GM23248 (cell line): ENCODE measurements around the gene ARTN. TPM values are rescaled to one million over a fixed set of nuclear protein-coding genes. Genes with fewer than 3 reads are reported as not detected.

Experiments
- DNase-seq: peaks from one replicate; pipeline ENCODE4 v3.0.0-alpha.2; 2015
- H2AFZ ChIP-seq: fragments of 200-600 bp; sonication (generic); 2 replicates; pipeline ENCODE4 v1.6.1; 2016; ENCODE audit warnings: antibody characterized with exemption
- H3F3A ChIP-seq: fragments of 200-600 bp; sonication (generic); 2 replicates; pipeline ENCODE4 v1.6.1; 2016; ENCODE audit warnings: mild to moderate bottlenecking, antibody characterized with exemption, mixed run types; ENCODE audit not compliant: insufficient read depth
- H3K27ac ChIP-seq: fragments of 200-600 bp; sonication (generic); 2 replicates; pipeline ENCODE4 v1.5.1; 2016; ENCODE audit warnings: mild to moderate bottlenecking
- H3K27me3 ChIP-seq: fragments of 200-600 bp; sonication (generic); replicated peaks from 2 replicates; pipeline ENCODE4 v1.6.1; 2016; ENCODE audit warnings: mild to moderate bottlenecking; ENCODE audit not compliant: insufficient read depth
- H3K36me3 ChIP-seq: fragments of 200-600 bp; sonication (generic); 2 replicates; pipeline ENCODE4 v1.6.1; 2016; ENCODE audit warnings: low read depth, mild to moderate bottlenecking
- H3K4me1 ChIP-seq: fragments of 200-600 bp; sonication (generic); 2 replicates; pipeline ENCODE4 v1.6.1; 2016; ENCODE audit warnings: mild to moderate bottlenecking; ENCODE audit not compliant: insufficient read depth
- H3K4me2 ChIP-seq: fragments of 200-600 bp; sonication (generic); one replicate; pipeline ENCODE4 v1.6.1; 2016; ENCODE audit warnings: mild to moderate bottlenecking; ENCODE audit not compliant: unreplicated experiment
- H3K4me3 ChIP-seq: fragments of 200-600 bp; sonication (generic); 2 replicates; pipeline ENCODE4 v1.5.1; 2016; ENCODE audit warnings: mild to moderate bottlenecking
- H3K79me2 ChIP-seq: fragments of 200-600 bp; sonication (generic); 2 replicates; pipeline ENCODE4 v1.6.1; 2016; ENCODE audit warnings: mild to moderate bottlenecking; ENCODE audit not compliant: insufficient read depth
- H3K9ac ChIP-seq: fragments of 200-600 bp; sonication (generic); 2 replicates; pipeline ENCODE4 v1.6.1; 2016; ENCODE audit warnings: mild to moderate bottlenecking
- H3K9me2 ChIP-seq: fragments of 200-600 bp; sonication (generic); 2 replicates; pipeline ENCODE4 v1.6.1; 2016; ENCODE audit warnings: mixed run types, mild to moderate bottlenecking, moderate library complexity; ENCODE audit not compliant: insufficient read depth
- H3K9me3 ChIP-seq: fragments of 200-600 bp; sonication (generic); one replicate; pipeline ENCODE4 v1.6.1; 2017; ENCODE audit warnings: low read depth
- H4K20me1 ChIP-seq: fragments of 200-600 bp; sonication (generic); 2 replicates; pipeline ENCODE4 v1.6.0; 2016; ENCODE audit not compliant: insufficient read depth
- EZH2 ChIP-seq: fragments of 200-600 bp; sonication (generic); IDR thresholded peaks from 2 replicates; pipeline ENCODE4 v1.6.1; 2018; ENCODE audit warnings: antibody characterized with exemption, mild to moderate bottlenecking; ENCODE audit not compliant: insufficient read depth, poor library complexity, severe bottlenecking
- EZH2phosphoT487 ChIP-seq: fragments of 200-600 bp; sonication (generic); IDR thresholded peaks from 2 replicates; pipeline ENCODE4 v1.6.1; 2018; ENCODE audit warnings: antibody characterized with exemption, moderate library complexity, mild to moderate bottlenecking, low read depth; ENCODE audit not compliant: insufficient read depth
- WGBS, 2 experiments: methylation state at CpG; one replicate each; pipeline ENCODE4 v1.1.6; 2015 to 2017; ENCODE audit warnings: low lambda C conversion rate in 2 of 2, low coverage in 1 of 2; ENCODE audit errors: missing lambda C conversion rate in 2 of 2; 5-methylcytosine and 5-hydroxymethylcytosine counted together
- in situ Hi-C: fragments of 300-500 bp; cut with MboI; formaldehyde crosslinking; loops from 2 replicates; pipeline ENCODE4 v1.15.0; 2020
- polyA plus RNA-seq: library from polyadenylated mRNA; unstranded; fragments of >200 nt; fragmentation: Nextera tagmentation; extraction: Ambion mirVana; gene quantifications from 2 replicates; pipeline ENCODE4 v1.2.1, GENCODE V29; 2016
- total RNA-seq: library from RNA; depleted of rRNA; stranded (reverse); fragments of >200 nt; shearing (Covaris generic); gene quantifications from 2 replicates; pipeline ENCODE4 v1.2.3, GENCODE V29; 2014

ARTN gene
- total and polyA plus RNA-seq, 2 experiments from 2014 or later = 0.11 TPM; not detected in 1

DNA sequence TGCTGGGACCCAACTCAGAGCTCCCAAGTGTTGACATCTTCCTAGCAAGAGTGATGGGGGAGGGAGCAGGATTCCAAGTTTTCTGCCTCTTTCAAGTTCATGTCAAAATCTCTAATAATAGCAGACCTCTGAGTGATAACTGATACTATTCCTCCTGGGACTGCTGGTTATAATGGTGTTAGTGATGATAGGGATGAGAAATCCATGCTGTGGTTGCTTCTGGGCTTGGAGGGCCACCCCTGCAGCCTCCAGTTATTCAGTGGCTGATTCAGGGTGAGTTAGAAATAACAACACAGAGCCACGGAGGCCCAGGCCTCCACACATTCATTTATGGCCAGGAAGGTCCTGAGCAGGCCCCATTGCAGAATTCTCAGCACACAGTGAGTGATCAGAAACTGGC is 40.6 kb upstream of the ARTN start:
- Histone ChIP-seq H3K79me2 (no peaks in the 10 kb centered on the region), H3K27me3 (no peaks in the 10 kb centered on the region), H2AFZ (no peak overlapping the region), H3K9me2 (no peaks in the 10 kb centered on the region), H3K4me1 (peaks cover 14% of the 10 kb centered on the region; the same call in 1 of the 2 replicates), H4K20me1 (no peaks in the 10 kb centered on the region), H3K27ac (no peak overlapping the region), H3K9ac (no peak overlapping the region), H3K36me3 (no peaks in the 10 kb centered on the region; the same call in 1 of the 2 replicates), H3K4me2 (no peak overlapping the region), H3F3A (peaks cover 10% of the 10 kb centered on the region), H3K9me3 (no peaks in the 10 kb centered on the region), H3K4me3 (no peak overlapping the region)
- DNase-seq = peak; percentile 53
- no peak for TF ChIP-seq EZH2
- peak; percentile 79; the same call in 1 of the 2 replicates for TF ChIP-seq EZH2phosphoT487
- in situ Hi-C loops = no loop called here
- WGBS, 2 experiments = 0 to 15% methylated on average over 1 of the region's 1 CpG

DNA sequence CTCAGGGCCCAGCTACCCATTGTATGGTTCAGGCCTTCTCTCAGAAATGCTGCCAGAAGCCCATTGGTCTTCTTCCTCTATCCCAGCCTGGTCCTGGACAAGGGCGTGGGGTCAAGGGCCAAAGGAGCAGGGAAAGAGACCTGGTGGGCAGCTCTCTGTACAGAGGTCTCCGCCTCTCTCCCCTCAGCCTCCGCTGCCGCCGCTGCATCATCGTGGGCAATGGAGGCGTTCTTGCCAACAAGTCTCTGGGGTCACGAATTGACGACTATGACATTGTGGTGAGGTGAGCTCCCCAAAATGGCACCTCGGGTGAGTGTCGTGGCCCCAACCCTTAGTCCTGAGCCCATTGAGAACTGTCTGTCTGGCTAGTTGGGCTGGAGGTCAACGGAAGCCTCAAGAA is 34.6 kb upstream of the ARTN start:
- Histone ChIP-seq H3K79me2 (no peaks in the 10 kb centered on the region), H3K9me3 (no peaks in the 10 kb centered on the region), H3K27ac (no peak overlapping the region), H3K4me3 (no peak overlapping the region), H3K9ac (no peak overlapping the region), H3F3A (no peaks in the 10 kb centered on the region), H3K4me1 (no peaks in the 10 kb centered on the region), H3K27me3 (no peaks in the 10 kb centered on the region), H3K36me3 (no peaks in the 10 kb centered on the region; the same call in 1 of the 2 replicates), H4K20me1 (no peaks in the 10 kb centered on the region), H3K4me2 (no peak overlapping the region), H3K9me2 (no peaks in the 10 kb centered on the region), H2AFZ (no peak overlapping the region)
- no peak for DNase-seq
- in situ Hi-C loops = no loop called here
- 98% methylated on average over 12 of the region's 12 CpGs for WGBS, 2 experiments
- TF ChIP-seq EZH2phosphoT487 (no peak), EZH2 (no peak)

DNA sequence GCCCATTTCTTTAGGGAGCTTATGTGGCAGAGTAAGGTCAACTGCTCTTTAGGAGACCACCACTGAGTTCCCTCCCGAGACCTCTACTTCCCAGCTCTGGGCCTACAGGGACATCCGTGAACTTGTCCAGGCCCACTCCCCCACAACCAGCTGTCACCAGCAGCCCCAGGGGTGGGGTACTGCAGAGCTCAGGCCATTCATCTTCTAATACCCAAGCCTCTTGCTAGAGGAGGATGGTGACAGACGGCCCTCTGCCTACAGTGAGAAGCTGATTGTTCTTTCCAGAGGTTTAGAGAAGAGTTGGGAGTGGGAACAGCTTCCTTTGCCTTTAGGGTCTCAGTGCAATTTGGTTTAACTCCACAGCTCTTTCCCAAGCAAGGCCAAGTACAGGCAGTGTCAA is 33.2 kb upstream of the ARTN start:
- H2AFZ ChIP-seq = no peak overlapping the region
- TF ChIP-seq EZH2phosphoT487 = no peak
- no peak for TF ChIP-seq EZH2
- no peaks in the 10 kb centered on the region for H3K9me2 ChIP-seq
- H3K9ac ChIP-seq = no peak overlapping the region
- no peaks in the 10 kb centered on the region for H4K20me1 ChIP-seq
- no peaks in the 10 kb centered on the region; the same call in 1 of the 2 replicates for H3K36me3 ChIP-seq
- no peaks in the 10 kb centered on the region for H3K79me2 ChIP-seq
- H3K27ac ChIP-seq = no peak overlapping the region
- H3F3A ChIP-seq = no peaks in the 10 kb centered on the region
- H3K4me1 ChIP-seq = no peaks in the 10 kb centered on the region
- no peaks in the 10 kb centered on the region for H3K27me3 ChIP-seq
- WGBS, 2 experiments = 82 to 85% methylated on average over 3 of the region's 3 CpGs
- in situ Hi-C loops = no loop called here
- no peak overlapping the region for H3K4me2 ChIP-seq
- no peaks in the 10 kb centered on the region for H3K9me3 ChIP-seq
- no peak overlapping the region for H3K4me3 ChIP-seq
- no peak for DNase-seq

DNA sequence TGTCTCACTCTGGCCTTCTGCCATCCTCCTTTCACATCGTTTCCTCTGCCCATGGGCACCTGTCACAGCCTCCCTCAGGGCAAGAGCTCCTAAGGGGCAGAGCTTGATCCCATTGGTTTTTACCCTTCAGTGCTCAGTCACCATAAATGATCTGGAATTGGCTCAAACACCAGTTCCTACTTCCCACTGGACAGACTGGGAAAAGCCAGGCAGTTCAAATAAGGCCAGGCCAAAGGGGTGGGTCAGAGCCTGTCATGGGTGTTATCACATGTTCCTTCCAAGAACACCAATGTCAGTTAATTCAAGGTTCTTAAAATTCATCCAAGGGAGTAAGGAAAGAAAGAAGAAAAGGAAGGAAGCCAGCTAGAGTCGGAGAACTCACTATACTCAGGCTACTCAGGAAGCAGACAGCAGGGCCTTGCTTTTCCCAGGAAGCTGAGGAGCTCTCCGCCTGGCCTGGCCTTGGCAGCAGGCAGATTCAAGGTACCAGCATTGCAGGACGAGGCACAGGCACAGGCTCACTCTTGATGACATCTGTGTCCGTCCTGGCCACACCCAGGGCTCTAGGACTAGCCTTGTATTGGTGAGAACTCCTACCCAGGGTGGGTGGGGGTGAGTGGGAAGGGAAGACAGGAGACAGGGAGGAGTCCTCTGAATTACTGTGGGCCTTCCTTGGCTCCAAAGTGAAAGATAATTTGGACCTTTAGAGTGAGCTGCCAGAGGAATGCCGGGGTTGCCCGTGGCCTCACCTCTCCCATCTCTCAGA is 32.2 kb upstream of the ARTN start:
- H3K27ac ChIP-seq = no peak overlapping the region
- no peak overlapping the region for H3K9ac ChIP-seq
- no peak overlapping the region for H3K4me3 ChIP-seq
- no peaks in the 10 kb centered on the region for H4K20me1 ChIP-seq
- DNase-seq = no peak
- 92 to 96% methylated on average over 7 of the region's 7 CpGs for WGBS, 2 experiments
- TF ChIP-seq EZH2 (no peak), EZH2phosphoT487 (no peak)
- no peaks in the 10 kb centered on the region for H3F3A ChIP-seq
- H3K27me3 ChIP-seq = no peaks in the 10 kb centered on the region
- H3K4me2 ChIP-seq = no peak overlapping the region
- no peaks in the 10 kb centered on the region for H3K9me3 ChIP-seq
- H3K4me1 ChIP-seq = no peaks in the 10 kb centered on the region
- H3K79me2 ChIP-seq = no peaks in the 10 kb centered on the region
- no peaks in the 10 kb centered on the region for H3K9me2 ChIP-seq
- H2AFZ ChIP-seq = no peak overlapping the region
- no peaks in the 10 kb centered on the region; the same call in 1 of the 2 replicates for H3K36me3 ChIP-seq
- in situ Hi-C loops = no loop called here
